T-cell (primary cell): ENCODE data around the gene ATP2B2. TPM values are rescaled to one million over a fixed set of nuclear protein-coding genes. Genes with fewer than 3 reads are reported as not detected.

Source experiments
- ATAC-seq, 4 experiments: fragments of 200-7000 bp in 3 of 4; fragments of 150-1000 bp in 1 of 4; cut with Tn5 transposase; replicated peaks in 1 of 4; 1 replicate in 3 of 4; 2 replicates in 1 of 4; pipeline ENCODE4 v1.10.0; 2021; ENCODE audit warnings: moderate library complexity in 3 of 4, mild to moderate bottlenecking in 2 of 4, moderate number of reproducible peaks in 1 of 4
- CTCF ChIA-PET, 2 donors: fragments of 300-600 bp; sonication (Branson Sonifier 250); formaldehyde crosslinking; loops; one replicate each; lab custom pipeline; 2022; ENCODE audit warnings: antibody characterized with exemption in 2 of 2; lab: Charles Lee
- POLR2A ChIA-PET, 2 donors: fragments of 300-600 bp; sonication (Branson Sonifier 250); formaldehyde crosslinking; loops; one replicate each; lab custom pipeline; 2022; ENCODE audit warnings: antibody characterized with exemption in 2 of 2; lab: Charles Lee
- DNase-seq, 35 experiments: peaks; one replicate each; pipeline versions ENCODE4 v3.0.0 to v3.0.0-alpha.2; 2013 to 2023
- H3K27ac ChIP-seq: one replicate; pipeline ENCODE4 v1.5.1; 2013; ENCODE audit warnings: low read length
- H3K27me3 ChIP-seq, 2 experiments: replicated peaks in 1 of 2; 1 replicate in 1 of 2; 2 replicates in 1 of 2; pipeline versions ENCODE4 v1.6.1 to v1.7.0; 2013; ENCODE audit warnings: low read length in 1 of 2, mixed read lengths in 1 of 2; ENCODE audit not compliant: control insufficient read depth in 2 of 2, insufficient read depth in 2 of 2; ENCODE audit errors: extremely low read depth in 1 of 2
- H3K36me3 ChIP-seq, 2 donors: 1 replicate in 1 of 2; 2 replicates in 1 of 2; pipeline versions ENCODE4 v1.6.1 to v1.7.0; 2013; ENCODE audit warnings: low read length in 1 of 2; ENCODE audit not compliant: control insufficient read depth in 2 of 2, insufficient read depth in 1 of 2; ENCODE audit errors: extremely low read depth in 1 of 2
- H3K4me1 ChIP-seq, 2 experiments: 1 replicate in 1 of 2; 2 replicates in 1 of 2; pipeline versions ENCODE4 v1.6.1 to v1.7.0; 2013; ENCODE audit warnings: low read length in 2 of 2, mixed read lengths in 1 of 2; ENCODE audit not compliant: insufficient read depth in 2 of 2, control insufficient read depth in 1 of 2; ENCODE audit errors: extremely low read depth in 1 of 2
- H3K4me3 ChIP-seq, 2 donors: 1 replicate in 1 of 2; 2 replicates in 1 of 2; pipeline versions ENCODE4 v1.5.1 to v1.7.0; 2013; ENCODE audit warnings: mild to moderate bottlenecking in 2 of 2, low read length in 1 of 2, moderate library complexity in 1 of 2; ENCODE audit not compliant: control insufficient read depth in 1 of 2; ENCODE audit errors: extremely low read depth in 1 of 2
- H3K9me3 ChIP-seq: 2 replicates; pipeline ENCODE4 v1.7.0; 2013
- H3K27ac Mint-ChIP-seq, 2 donors: one replicate each; pipeline ENCODE4 v1.8.0; 2020 to 2021; ENCODE audit warnings: mild to moderate bottlenecking in 2 of 2, mixed read lengths in 2 of 2
- H3K27me3 Mint-ChIP-seq, 2 donors: one replicate each; pipeline ENCODE4 v1.8.0; 2021 to 2022; ENCODE audit warnings: mixed read lengths in 2 of 2
- H3K36me3 Mint-ChIP-seq: one replicate; pipeline ENCODE4 v1.8.0; 2021; ENCODE audit warnings: mixed read lengths
- H3K4me1 Mint-ChIP-seq, 3 donors: one replicate each; pipeline ENCODE4 v1.8.0; 2020 to 2022; ENCODE audit warnings: mixed read lengths in 3 of 3, mild to moderate bottlenecking in 1 of 3
- H3K4me3 Mint-ChIP-seq, 3 donors: one replicate each; pipeline ENCODE4 v1.8.0; 2020 to 2022; ENCODE audit warnings: mild to moderate bottlenecking in 3 of 3, mixed read lengths in 3 of 3, moderate library complexity in 3 of 3
- H3K9me3 Mint-ChIP-seq, 3 donors: one replicate each; pipeline ENCODE4 v1.8.0; 2020 to 2022; ENCODE audit warnings: mixed read lengths in 3 of 3
- WGBS: methylation state at CpG from one replicate; pipeline ENCODE4 v1.1.5; 2013; ENCODE audit warnings: missing lambda C conversion rate; ENCODE audit not compliant: insufficient coverage; 5-methylcytosine and 5-hydroxymethylcytosine counted together
- total RNA-seq, 35 experiments: library from RNA in 6 of 35; stranded (reverse) in 6 of 35; fragments of 120-200 nt in 1 of 35; gene quantifications; one replicate each; pipeline versions ENCODE4 v1.2.1 to v1.2.4 and lab custom pipeline; 2013 to 2026

Gene ATP2B2
- total RNA-seq, 5 donors from 2014 or later (not counting 1 experiment from before 2014, with no cell fraction given): not detected

- DNase-seq: no peak
- CTCF ChIA-PET: no interaction called here
Measured at GRCh38 chr3:10365316-10365715, 140.1 kb downstream of the ATP2B2 start.

GRCh38 chr3:10364806-10365205, 140.6 kb downstream of the ATP2B2 start:
- no peak overlapping the region for H3K27ac Mint-ChIP-seq
- H3K4me3 ChIP-seq: no peak overlapping the region
- H3K36me3 Mint-ChIP-seq: no peaks in the 10 kb centered on the region
- ATAC-seq: no peak
- H3K27me3 Mint-ChIP-seq: peaks cover 9 to 23% of the 10 kb centered on the region in 2 donors
- no peaks in the 10 kb centered on the region for H3K9me3 ChIP-seq
- WGBS: 95% methylated on average over 7 of the region's 7 CpGs
- H3K9me3 Mint-ChIP-seq: peaks cover 0 to 4% (median 0%) of the 10 kb centered on the region in 3 donors
- CTCF ChIA-PET: no interaction called here
- no peak overlapping the region for H3K27ac ChIP-seq
- no peaks in the 10 kb centered on the region for H3K36me3 ChIP-seq
- DNase-seq: no peak
- H3K4me1 ChIP-seq: no peaks in the 10 kb centered on the region
- POLR2A ChIA-PET: no interaction called here
- no peak overlapping the region for H3K4me3 Mint-ChIP-seq
- peaks cover 4 to 7% (median 4%) of the 10 kb centered on the region in 3 donors for H3K4me1 Mint-ChIP-seq
- peaks cover 0 to 9% of the 10 kb centered on the region in 2 experiments for H3K27me3 ChIP-seq

More at GRCh38 chr3:10365316-10365715, 140.1 kb downstream of the ATP2B2 start:
- Mint-ChIP-seq H3K36me3 (no peaks in the 10 kb centered on the region), H3K27me3 (peaks cover 9 to 22% of the 10 kb centered on the region in 2 donors), H3K4me3 (no peak overlapping the region), H3K4me1 (peaks cover 4 to 8% (median 4%) of the 10 kb centered on the region in 3 donors), H3K9me3 (peaks cover 0 to 4% (median 0%) of the 10 kb centered on the region in 3 donors), H3K27ac (no peak overlapping the region)
- Histone ChIP-seq H3K4me1 (no peaks in the 10 kb centered on the region), H3K27ac (no peak overlapping the region), H3K4me3 (no peak overlapping the region), H3K9me3 (no peaks in the 10 kb centered on the region), H3K27me3 (peaks cover 0 to 12% of the 10 kb centered on the region in 2 experiments), H3K36me3 (no peaks in the 10 kb centered on the region)
- 100% methylated on average over 5 of the region's 6 CpGs for WGBS
- ATAC-seq: no peak
- POLR2A ChIA-PET: no interaction called here

- H3K4me1 Mint-ChIP-seq: peaks cover 4 to 7% (median 4%) of the 10 kb centered on the region in 3 donors
- POLR2A ChIA-PET: no interaction called here
- Histone ChIP-seq H3K27ac (no peak overlapping the region), H3K4me3 (no peak overlapping the region), H3K36me3 (no peaks in the 10 kb centered on the region), H3K27me3 (peaks cover 0 to 11% of the 10 kb centered on the region in 2 experiments), H3K4me1 (no peaks in the 10 kb centered on the region), H3K9me3 (no peaks in the 10 kb centered on the region)
- ATAC-seq: no peak
- no peak for DNase-seq
- peaks cover 12 to 22% of the 10 kb centered on the region in 2 donors for H3K27me3 Mint-ChIP-seq
- CTCF ChIA-PET: no interaction called here
- no peak overlapping the region for H3K27ac Mint-ChIP-seq
- H3K4me3 Mint-ChIP-seq: no peak overlapping the region
- H3K9me3 Mint-ChIP-seq: peaks cover 0 to 4% (median 0%) of the 10 kb centered on the region in 3 donors
- no CpG with 5 or more reads among the region's 1 CpG for WGBS
- H3K36me3 Mint-ChIP-seq: no peaks in the 10 kb centered on the region
Measured at GRCh38 chr3:10363935-10364334, 141.5 kb downstream of the ATP2B2 start.

GRCh38 chr3:10361375-10361774, 144.0 kb downstream of the ATP2B2 start:
- H3K27ac Mint-ChIP-seq: no peak overlapping the region
- no peaks in the 10 kb centered on the region for H3K36me3 Mint-ChIP-seq
- H3K9me3 Mint-ChIP-seq: no peaks in the 10 kb centered on the region
- DNase-seq: no peak
- no peak for ATAC-seq
- peaks cover 12 to 17% of the 10 kb centered on the region in 2 donors for H3K27me3 Mint-ChIP-seq
- Histone ChIP-seq H3K9me3 (no peaks in the 10 kb centered on the region), H3K4me1 (no peaks in the 10 kb centered on the region), H3K4me3 (no peak overlapping the region), H3K27ac (no peak overlapping the region), H3K36me3 (no peaks in the 10 kb centered on the region), H3K27me3 (peaks cover 0 to 22% of the 10 kb centered on the region in 2 experiments)
- H3K4me1 Mint-ChIP-seq: peaks cover under 1 to 4% (median under 1%) of the 10 kb centered on the region in 3 donors
- 50% methylated on average over 5 of the region's 5 CpGs for WGBS
- no peak overlapping the region for H3K4me3 Mint-ChIP-seq
- ChIA-PET CTCF (no interaction called here), POLR2A (no interaction called here)

- no peaks in the 10 kb centered on the region for H3K9me3 ChIP-seq
- DNase-seq: no peak
- H3K27ac Mint-ChIP-seq: no peak overlapping the region
- CTCF ChIA-PET: no interaction called here
- H3K9me3 Mint-ChIP-seq: no peaks in the 10 kb centered on the region
- no peak overlapping the region for H3K27ac ChIP-seq
- POLR2A ChIA-PET: no interaction called here
- peaks cover 12 to 17% of the 10 kb centered on the region in 2 donors for H3K27me3 Mint-ChIP-seq
- H3K36me3 ChIP-seq: no peaks in the 10 kb centered on the region
- no peak for ATAC-seq
- no peak overlapping the region for H3K4me3 ChIP-seq
- H3K4me1 Mint-ChIP-seq: no peaks in the 10 kb centered on the region
- no peak overlapping the region for H3K4me3 Mint-ChIP-seq
- no CpG with 5 or more reads among the region's 7 CpGs for WGBS
- no peaks in the 10 kb centered on the region for H3K4me1 ChIP-seq
- H3K27me3 ChIP-seq: peaks cover 0 to 22% of the 10 kb centered on the region in 2 experiments
- H3K36me3 Mint-ChIP-seq: no peaks in the 10 kb centered on the region
Measured at GRCh38 chr3:10360478-10360877, 144.9 kb downstream of the ATP2B2 start.

GRCh38 chr3:10359761-10360161, 145.6 kb downstream of the ATP2B2 start:
- H3K36me3 Mint-ChIP-seq: no peaks in the 10 kb centered on the region
- POLR2A ChIA-PET: no interaction called here
- Histone ChIP-seq H3K27me3 (peaks cover 0 to 24% of the 10 kb centered on the region in 2 experiments), H3K4me1 (no peaks in the 10 kb centered on the region), H3K4me3 (no peak overlapping the region), H3K9me3 (no peaks in the 10 kb centered on the region), H3K36me3 (no peaks in the 10 kb centered on the region), H3K27ac (no peak overlapping the region)
- no peak overlapping the region for H3K27ac Mint-ChIP-seq
- DNase-seq (no peak), ATAC-seq (no peak)
- WGBS: 94% methylated on average over 18 of the region's 19 CpGs
- no peaks in the 10 kb centered on the region for H3K9me3 Mint-ChIP-seq
- CTCF ChIA-PET: no interaction called here
- H3K27me3 Mint-ChIP-seq: peaks cover 12 to 17% of the 10 kb centered on the region in 2 donors
- no peaks in the 10 kb centered on the region for H3K4me1 Mint-ChIP-seq
- no peak overlapping the region for H3K4me3 Mint-ChIP-seq
